GM12872 (cell line): ENCODE data around the gene GLB1L2.

Experiments
- TF ChIP-seq, protein P1 (sequence below): IDR thresholded peaks from 3 replicates; pipeline ENCODE4 v1.5.1; 2011; ENCODE audit warnings: low read depth, mild to moderate bottlenecking, low read length, moderate library complexity; ENCODE audit not compliant: insufficient read depth

The GLB1L2 gene

DNA sequence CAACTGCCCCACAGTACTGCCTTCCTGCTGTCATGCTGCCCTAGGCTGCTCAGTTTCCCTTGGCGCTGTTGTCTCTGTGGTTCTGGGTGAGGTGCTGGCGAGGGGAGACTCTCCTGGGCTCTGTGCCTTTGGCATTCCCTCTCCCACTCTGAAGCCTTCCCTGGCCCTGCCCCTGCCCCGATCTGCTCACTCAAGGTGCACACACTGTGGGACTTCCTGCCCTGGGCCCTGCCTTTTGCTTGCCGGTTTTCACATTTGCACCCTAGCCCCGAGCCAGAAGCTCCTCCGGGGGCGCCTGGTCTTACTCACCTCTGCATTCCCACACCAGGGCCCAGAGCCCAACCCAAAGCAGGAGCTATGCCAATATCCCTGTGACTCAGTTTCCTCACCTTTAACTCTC, 68.2 kb downstream of the GLB1L2 start:
- TF ChIP-seq, protein P1, sequence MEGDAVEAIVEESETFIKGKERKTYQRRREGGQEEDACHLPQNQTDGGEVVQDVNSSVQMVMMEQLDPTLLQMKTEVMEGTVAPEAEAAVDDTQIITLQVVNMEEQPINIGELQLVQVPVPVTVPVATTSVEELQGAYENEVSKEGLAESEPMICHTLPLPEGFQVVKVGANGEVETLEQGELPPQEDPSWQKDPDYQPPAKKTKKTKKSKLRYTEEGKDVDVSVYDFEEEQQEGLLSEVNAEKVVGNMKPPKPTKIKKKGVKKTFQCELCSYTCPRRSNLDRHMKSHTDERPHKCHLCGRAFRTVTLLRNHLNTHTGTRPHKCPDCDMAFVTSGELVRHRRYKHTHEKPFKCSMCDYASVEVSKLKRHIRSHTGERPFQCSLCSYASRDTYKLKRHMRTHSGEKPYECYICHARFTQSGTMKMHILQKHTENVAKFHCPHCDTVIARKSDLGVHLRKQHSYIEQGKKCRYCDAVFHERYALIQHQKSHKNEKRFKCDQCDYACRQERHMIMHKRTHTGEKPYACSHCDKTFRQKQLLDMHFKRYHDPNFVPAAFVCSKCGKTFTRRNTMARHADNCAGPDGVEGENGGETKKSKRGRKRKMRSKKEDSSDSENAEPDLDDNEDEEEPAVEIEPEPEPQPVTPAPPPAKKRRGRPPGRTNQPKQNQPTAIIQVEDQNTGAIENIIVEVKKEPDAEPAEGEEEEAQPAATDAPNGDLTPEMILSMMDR = no peak

DNA sequence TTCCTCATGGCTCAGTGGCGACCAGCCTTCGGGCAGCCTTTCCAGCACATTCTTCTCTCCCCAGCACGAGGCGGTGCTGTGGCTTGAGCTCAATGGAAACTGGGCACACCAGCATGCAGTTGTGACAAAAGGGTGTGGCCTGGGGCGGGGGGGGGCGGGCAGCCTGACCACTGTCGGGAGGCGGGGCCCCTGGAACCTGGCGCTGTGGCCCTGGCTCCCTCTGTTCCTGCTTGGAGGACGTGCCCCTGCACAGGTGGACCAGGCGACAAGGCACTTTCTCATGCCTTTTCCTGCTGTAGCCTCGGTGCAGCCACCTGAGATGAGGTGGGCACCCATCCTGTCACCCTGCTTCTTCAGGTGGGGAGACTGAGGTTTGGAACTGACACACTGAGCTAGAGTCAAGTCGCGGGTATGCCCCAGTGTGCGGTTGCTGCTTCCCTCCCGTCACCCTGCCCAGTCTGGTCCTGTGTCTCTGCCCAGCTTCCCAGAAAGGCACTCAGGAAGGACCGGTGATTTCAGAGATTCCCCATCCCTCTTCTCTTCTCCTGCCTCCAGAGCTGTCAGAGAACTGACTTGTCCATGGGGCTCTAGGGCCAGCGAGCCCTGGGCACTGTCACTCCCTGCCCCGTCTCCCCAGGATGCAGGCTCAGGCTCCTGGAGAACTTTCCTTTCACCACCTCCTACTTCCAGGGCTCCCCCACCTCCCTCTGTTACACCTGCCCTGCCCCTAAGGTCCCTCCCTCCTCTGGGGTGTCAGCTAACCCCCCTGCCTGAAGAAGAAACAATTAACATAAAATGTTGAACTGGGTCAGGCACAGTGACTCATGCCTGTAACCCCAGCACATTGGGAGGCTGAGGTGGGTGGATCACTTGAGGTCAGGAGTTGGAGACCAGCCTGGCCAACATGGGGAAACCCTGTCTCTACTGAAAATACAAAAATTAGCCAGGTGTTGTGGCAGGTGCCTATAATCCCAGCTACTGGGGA, 70.3 kb downstream of the GLB1L2 start:
- TF ChIP-seq, protein P1 = no peak

DNA sequence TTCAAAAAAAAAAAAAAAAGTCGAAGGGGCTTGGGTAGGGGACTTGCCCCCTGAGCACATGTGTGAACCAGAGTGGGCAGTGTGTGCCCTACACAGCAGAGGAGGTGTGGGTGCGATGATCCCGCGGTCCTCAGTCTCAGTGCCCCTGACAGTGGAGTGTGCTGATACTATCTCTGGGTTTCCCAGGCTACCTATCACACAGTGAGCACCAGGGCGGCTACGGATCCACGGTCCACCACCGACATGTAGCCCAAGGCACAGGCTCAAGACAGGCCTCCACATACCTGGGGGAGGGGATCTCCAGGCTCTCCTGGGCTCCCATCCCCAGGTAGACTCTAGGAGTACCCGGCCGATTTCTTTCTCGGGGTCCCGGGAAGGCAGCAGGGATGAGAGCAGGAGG, 71.1 kb downstream of the GLB1L2 start:
- TF ChIP-seq, protein P1 = no peak

DNA sequence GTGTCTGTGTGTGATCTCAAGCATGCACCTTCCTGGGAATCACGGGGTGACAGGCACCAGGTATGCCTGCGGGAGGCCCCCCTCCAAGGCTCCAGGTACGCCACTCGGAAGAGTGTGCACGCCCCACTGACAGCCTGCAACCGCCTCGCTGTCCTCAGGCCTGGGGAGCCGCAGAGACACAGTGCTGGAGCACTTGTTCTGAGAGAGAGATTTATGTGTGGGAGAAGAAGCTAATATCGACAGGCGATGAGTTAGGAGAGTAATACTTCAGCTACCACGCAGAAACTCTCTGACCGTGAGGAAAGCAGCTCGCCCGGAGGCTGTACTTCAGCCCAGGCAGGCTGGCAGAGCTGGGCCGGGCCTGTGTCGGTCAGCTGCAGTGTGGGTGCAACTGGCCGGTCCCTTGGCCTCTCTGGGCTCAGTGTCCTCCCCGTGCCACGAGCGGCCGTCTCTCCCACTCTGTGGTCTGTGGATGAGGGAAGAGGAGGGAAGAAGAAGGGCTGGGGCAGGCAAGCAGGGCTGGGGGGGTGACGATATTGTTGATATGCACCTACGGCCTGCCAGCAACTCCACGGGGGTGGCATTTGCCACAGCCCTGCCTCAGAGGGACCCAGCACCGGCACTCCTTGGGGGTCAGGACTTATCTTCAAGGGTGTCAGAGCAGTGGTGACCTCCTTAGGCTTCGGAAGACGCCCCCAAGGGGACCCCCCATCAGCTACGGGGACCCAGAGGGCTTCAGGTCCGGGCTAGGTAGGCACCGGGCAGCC, 73.0 kb downstream of the GLB1L2 start:
- TF ChIP-seq, protein P1 = no peak

DNA sequence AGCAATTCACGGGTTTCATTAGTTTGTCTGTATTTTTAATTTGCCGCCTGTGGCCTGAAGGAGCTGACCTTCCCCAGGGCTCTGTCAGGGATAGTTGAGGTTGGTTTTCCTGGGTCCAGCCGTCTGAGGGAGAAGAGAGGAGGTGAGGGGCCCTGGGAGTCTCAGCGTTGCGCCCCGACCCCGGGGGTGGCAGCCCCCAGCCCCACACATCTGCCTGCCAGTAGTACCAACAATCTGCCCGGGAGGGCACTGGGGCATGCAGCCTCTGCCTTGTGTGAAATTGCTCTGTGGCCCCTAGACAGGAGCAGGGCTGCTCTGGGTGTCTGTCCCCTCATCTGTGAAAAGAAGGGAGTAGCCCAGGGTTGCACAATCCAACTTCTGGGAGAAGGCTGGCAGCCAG, 73.6 kb downstream of the GLB1L2 start:
- TF ChIP-seq, protein P1 = no peak

DNA sequence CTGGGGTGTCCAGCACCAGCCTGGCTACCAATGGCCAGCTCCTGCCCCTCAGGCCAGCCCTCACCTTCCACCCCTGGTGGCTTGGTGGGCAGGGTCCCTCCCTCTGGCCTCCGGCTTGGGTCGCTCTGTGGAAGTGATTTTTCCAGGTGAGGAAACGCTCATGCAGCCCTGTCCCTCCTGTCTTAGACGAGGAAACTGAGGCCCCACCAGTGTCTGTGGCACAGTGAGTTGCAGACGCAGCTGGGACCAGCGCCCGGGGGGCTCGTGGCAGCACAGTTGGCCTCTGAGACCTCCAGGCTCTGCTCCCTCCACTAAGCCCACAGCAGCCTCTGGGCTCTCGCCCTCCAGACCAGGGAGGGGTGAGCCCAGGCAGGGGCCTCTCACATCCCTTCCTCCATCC, 74.1 kb downstream of the GLB1L2 start:
- TF ChIP-seq, protein P1 = no peak
